ENCODE results near the gene SLC41A3.

The SLC41A3 gene

DNA sequence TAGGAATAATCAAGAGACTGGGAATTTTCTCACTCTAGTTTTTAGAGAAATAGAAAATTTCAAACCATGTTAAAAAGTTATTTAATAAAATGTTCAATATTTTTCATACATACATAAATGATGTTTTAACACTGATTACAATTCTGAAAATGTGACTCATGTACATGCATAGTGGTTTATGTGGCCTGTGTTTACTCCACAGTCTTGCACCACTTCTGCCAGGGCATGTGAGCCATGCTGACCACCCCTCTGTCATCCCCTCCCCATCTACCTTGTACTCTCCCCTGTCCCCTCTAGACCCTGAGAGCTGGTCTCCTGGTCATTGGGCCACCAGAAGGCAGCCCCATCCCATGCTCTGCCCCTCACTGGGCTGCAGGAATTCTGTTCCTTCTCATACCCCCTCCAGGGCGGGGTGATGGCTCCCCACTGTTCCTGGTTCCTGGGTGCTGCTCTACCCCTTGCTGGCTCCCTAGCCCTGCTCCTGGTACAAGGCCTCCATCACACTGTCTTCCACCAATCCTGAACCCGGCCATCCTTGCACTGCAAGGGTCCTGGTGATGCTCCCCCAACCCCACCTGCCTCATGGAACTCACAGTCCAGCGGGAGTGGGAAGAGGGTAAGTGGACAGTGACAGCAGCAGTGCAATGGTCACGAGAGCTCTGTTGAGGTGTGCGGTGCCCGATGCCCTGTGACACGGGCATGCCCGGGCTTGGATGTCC lies 24.2 kb upstream of the SLC41A3 start:
- TF ChIP-seq, protein P1, sequence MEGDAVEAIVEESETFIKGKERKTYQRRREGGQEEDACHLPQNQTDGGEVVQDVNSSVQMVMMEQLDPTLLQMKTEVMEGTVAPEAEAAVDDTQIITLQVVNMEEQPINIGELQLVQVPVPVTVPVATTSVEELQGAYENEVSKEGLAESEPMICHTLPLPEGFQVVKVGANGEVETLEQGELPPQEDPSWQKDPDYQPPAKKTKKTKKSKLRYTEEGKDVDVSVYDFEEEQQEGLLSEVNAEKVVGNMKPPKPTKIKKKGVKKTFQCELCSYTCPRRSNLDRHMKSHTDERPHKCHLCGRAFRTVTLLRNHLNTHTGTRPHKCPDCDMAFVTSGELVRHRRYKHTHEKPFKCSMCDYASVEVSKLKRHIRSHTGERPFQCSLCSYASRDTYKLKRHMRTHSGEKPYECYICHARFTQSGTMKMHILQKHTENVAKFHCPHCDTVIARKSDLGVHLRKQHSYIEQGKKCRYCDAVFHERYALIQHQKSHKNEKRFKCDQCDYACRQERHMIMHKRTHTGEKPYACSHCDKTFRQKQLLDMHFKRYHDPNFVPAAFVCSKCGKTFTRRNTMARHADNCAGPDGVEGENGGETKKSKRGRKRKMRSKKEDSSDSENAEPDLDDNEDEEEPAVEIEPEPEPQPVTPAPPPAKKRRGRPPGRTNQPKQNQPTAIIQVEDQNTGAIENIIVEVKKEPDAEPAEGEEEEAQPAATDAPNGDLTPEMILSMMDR (IDR thresholded peaks at IDR 0.05; ENCODE audit: borderline replicate concordance, control extremely low read depth, extremely low read depth, insufficient read depth, missing control alignments) = no peak
- no peak for DNase-seq (ENCODE audit: low spot score)

DNA sequence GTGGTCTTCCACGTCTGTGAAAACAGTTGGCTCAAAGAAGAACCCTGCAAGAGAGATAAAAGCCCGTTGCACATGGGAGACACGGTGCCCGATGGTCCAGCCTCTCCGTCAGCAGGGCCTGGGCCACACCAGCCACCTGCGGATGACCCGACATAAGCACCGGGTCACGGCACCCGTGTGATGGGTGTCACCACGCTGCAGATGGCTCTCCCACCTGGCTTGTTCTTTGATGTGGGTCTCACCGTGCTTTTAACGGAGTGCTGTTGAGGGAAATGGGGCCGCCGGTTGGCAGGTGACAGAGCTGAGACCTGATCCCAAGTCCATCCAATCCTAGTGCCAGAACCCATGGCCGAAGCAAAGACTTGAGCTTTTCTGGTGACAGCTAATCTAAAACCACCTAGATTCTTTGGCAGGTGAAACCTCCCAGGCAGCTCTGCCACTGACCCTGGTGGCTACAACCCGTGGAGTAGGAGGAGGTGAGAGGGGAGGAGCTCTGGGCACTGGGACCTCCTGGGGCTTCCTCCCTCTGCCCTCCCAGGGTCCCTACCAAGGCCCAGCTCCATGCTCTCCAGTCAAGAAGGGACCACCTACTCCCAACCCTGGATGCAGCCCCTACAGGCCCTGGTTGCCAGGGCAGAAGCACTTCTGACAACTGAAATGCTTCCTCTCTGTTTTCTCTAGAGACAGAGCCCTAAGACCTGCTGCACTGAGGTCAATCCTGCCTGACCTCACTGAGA lies 23.4 kb upstream of the SLC41A3 start:
- in situ Hi-C loops (cut with MboI; ENCODE audit: low sequenced_read_pairs, unreplicated experiment) = no loop called here
- TF ChIP-seq, protein P1 (IDR thresholded peaks at IDR 0.05; ENCODE audit: borderline replicate concordance, control extremely low read depth, extremely low read depth, insufficient read depth, missing control alignments) = no peak
- no peak for DNase-seq (ENCODE audit: low spot score)

More for the DNA sequence above, 24.2 kb upstream of the SLC41A3 start:
- in situ Hi-C loops (cut with MboI; ENCODE audit: low sequenced_read_pairs, unreplicated experiment) = no loop called here

DNA sequence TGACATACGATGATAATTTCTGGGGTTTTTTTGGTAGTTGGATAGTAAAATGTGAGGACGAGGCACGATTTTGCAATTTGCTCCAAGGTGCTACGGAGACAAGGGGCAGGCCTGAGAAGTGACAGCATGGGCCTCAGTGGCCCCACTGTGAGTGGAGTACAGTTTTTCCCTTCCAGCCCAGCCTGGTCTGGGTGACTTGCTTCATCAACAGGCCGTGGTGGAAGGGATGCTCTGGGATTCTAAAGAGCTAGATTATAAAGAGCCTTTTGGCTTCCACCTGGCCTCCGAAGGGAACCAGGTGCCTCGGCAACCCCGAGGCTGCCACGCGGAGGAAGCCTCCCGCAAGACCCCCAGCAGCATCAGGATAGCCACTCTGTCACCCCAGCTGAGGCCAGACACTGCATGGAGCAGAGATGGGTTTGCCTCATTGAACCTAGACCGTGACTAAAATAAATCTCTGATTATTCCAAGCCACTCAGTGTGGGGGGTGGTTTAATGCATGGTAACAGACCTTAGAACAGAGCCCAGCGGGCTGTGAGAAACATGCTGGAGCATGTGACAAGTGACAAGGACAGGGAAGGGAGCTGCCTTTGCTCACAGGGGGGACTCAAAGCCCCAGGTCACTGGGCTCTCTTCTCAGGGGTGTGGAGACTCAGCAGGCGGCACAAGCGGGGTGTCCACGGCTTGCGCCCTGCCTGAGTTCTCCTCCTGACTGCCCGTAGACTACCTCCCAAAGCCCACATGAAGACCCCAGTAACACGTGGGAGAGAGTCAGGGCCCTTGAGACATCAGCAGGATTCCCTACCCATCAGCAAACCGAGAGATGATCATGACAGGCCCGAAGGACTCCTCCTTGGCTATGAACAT lies 22.6 kb upstream of the SLC41A3 start:
- in situ Hi-C loops (cut with MboI; ENCODE audit: low sequenced_read_pairs, unreplicated experiment) = no loop called here
- TF ChIP-seq, protein P1 (IDR thresholded peaks at IDR 0.05; ENCODE audit: borderline replicate concordance, control extremely low read depth, extremely low read depth, insufficient read depth, missing control alignments) = no peak
- no peak for DNase-seq (ENCODE audit: low spot score)

DNA sequence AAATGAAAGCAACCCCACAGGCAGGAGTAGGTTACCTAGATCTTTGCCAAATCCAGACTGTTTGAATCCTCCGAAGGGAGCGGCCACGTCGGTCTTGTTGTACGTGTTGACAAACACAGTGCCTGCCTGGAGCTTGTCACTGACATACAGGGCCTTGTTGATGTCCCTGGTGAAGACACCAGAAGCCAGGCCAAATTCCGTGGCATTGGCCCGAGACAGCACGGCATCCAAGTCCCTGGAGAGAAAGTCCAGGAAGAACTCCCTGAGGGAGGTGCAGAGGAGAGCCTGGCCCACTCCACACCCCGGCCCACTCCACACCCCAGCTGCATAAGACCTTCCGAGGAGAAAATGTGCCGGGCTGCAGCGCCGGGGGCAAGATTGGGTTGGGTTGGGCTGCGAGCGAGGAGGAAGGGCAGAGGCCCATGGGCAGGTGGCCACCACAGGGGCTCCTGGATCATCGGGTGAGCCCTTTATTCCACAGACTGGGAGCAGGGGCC lies 21.8 kb upstream of the SLC41A3 start:
- in situ Hi-C loops (cut with MboI; ENCODE audit: low sequenced_read_pairs, unreplicated experiment) = no loop called here
- TF ChIP-seq, protein P1 (IDR thresholded peaks at IDR 0.05; ENCODE audit: borderline replicate concordance, control extremely low read depth, extremely low read depth, insufficient read depth, missing control alignments) = no peak
- peak; percentile 23 for DNase-seq (ENCODE audit: low spot score)

DNA sequence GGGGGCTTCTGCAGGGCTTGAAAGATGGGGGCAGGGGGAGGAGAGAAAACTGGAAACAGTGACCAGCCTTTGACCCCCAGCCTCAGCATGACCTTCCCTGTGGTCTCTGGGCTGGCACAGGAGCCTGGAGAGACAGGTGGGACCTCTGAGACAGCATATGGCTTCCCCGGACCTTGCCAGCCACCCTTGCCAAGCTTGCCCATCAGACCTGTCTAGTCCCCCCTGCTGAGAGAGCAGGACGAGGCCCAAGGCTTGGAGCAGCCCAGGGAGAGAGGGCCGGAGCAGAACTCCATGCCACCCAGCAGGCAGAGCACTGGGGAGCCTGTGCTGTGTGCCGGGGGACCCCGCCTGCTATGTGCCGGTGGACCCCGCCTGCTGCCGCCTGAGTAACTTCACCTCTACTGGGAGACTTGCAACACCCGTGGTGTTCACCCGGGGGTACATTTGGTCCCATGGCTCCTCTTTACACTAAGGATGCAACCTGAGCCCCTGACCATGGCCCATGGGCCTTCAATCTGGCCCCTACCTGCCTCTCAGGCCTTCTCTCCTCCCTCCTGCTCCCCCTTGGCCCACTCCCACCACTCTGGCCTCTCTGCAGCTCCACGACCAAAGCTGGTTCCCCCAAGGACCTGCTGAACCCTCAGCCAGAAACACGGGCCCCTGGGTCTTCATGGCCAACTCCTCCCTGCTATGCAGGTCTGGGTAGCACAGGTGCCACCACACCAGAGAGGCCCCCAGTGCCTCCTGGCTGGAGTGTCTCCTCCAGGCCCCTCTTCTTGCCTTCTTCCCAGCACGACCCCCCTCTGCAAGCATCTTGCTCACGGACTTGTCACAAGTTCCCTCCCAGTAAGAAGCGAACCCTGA lies 21.1 kb upstream of the SLC41A3 start:
- peak; percentile 28 for DNase-seq (ENCODE audit: low spot score)
- in situ Hi-C loops (cut with MboI; ENCODE audit: low sequenced_read_pairs, unreplicated experiment) = no loop called here
- TF ChIP-seq, protein P1 (IDR thresholded peaks at IDR 0.05; ENCODE audit: borderline replicate concordance, control extremely low read depth, extremely low read depth, insufficient read depth, missing control alignments) = no peak

All from GM13976 (cell line).